Activated T-cell treated with anti-CD3 and anti-CD28 coated beads, Interleukin-2, amount 50 U/mL, for 1 hour (primary cell): Measurements from ENCODE around the gene RNF187.
"Not testable (repeated sequence)": the region's sequence is repeated elsewhere in the genome, so short reads cannot be mapped to it uniquely, and the experiment has no call there.

ENCODE experiments used
- DNase-seq: peaks from one replicate; pipeline ENCODE4 v3.0.0-alpha.2; 2020

RNF187 gene

DNA sequence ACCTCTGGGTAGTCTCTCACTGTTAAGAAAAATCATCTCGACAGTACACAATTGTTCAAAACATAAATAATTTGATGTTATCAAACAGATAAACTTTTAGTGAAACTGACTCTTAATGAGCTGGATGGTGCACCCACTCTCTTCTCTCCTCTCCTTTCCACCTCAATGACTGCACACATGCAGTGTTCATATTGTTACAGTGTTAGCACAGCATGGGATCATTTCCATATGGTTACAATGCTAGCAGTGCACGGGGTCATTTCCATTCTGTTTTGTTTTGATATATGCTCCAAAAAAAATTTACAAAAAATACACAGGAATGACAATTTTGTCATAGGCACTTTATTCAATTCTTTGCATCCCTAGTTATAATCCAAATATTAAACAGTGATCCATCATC is 26.4 kb upstream of the RNF187 start:
- no peak for DNase-seq

- no peak for DNase-seq
Observed at GRCh38 chr1:228462560-228462959, 24.6 kb upstream of the RNF187 start.

- DNase-seq: no peak
Observed at GRCh38 chr1:228463009-228463558, 24.1 kb upstream of the RNF187 start.

- DNase-seq: peak; percentile 57
Observed at GRCh38 chr1:228463559-228464455, 23.4 kb upstream of the RNF187 start.

DNA sequence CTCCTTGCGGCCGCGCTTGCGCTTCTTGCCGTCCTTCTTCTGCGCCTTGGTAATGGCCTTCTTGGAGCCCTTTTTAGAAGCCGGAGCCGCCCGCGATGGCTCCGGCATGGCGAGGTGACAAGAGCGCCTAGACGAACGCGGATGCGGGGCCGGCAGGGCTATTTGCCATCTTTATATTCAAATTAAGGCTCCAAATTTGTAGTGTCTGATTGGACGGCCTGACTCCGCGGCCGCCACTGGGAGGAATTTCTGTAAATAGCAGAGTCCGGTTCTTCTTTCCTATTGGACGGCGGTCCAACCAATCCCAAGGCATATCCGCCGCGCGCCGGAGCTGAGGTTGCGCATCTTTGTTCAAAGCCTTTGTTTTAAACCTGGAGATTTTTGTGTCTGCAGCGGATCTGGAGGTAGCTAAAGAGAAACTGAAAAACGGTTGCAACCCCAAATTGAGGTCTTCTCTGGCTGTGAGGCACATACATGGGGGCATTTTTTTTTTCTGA is 22.6 kb upstream of the RNF187 start:
- peak; percentile 82 for DNase-seq

DNA sequence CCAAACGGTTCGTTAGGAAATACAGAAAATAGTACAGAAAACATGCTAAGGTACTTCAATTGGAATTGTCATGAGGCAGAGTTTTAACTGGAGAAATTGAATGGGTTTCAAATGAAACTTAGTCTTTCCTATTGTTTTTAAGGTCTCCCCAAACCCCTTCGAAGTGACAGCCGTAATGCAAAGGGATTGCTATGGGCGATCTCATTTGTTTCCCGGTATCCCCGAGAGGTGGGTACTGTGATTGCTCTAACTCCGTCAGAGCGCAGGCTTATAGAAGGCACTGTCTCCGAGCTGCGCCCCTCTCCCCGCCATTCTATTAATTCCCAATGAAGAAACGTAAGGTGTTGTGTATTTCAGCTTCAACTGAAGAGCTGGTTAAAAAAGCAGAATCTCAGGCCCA is 22.0 kb upstream of the RNF187 start:
- DNase-seq: no peak

GRCh38 chr1:228465571-228466146 is 21.5 kb upstream of the RNF187 start:
- DNase-seq: no peak

GRCh38 chr1:228468188-228468587 is 19.0 kb upstream of the RNF187 start:
- DNase-seq: not testable (repeated sequence)

DNA sequence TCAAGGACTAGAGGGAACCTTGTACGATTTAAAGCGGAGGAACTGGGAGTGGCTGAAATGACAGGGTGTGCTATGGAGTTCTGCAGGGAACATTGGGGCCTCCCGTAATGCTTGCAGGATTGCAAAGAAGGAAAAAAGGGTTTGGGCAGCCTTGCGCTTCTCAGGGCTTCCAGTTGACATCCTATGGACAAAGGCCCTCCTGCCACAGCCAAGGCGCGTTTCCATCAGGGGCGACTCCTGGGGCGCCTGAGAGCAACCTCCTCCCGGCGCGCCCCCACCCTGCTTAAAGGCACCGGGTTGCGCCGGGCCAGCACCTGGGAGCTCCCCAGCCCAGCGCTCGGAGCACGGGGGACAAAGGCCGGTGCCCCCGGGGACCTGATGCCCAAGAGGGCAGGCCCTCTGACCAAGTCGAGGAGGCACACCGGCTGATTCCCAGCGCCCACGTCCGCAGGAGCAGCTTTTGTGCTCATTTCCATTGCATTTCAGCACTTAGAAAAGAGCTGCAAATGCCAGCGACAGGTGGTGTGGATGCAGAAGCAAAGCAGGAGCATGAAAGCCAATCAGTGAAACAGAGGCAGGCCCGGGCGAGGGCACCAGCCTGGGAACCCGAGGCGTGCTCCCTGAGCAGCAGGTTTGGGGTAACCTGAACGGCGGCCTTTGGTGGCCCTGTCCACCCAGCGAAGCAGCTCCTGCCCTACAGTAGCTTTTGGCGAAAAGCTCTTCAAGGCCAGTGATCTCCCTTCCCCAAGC is 17.6 kb upstream of the RNF187 start:
- no peak for DNase-seq

DNA sequence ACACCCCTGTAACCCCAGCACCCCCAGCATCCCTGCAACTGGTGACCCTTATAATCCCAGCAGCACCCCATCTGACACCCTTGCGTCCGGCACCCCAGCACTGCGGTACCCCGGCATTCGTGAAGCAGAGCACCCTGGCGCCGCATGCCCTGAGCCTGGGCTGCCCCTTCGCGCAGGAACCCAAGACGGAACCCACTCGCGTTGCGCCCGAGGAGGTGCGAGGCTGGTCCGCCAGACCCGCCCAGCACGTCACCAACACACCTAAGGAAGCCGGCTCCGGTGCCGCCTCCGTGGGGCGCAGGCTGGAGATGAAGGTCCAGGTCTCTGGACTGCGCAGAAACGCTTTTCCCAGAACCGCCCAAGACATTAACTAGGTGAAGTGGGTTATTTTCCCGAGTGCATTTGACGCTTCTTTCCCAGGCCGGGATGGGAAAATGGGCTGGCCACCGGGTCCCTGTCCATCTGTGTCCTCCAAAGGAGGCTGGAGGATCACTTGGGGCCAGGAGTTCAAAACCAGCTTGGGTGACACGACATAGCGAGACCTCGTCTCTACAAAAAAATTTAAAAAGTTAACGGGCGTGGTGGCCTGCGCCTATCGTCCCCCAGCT is 15.9 kb upstream of the RNF187 start:
- no peak for DNase-seq

- DNase-seq: no peak
Observed at GRCh38 chr1:228471762-228472398, 15.3 kb upstream of the RNF187 start.

GRCh38 chr1:228472655-228473054 is 14.5 kb upstream of the RNF187 start:
- no peak for DNase-seq

GRCh38 chr1:228474507-228474906 is 12.7 kb upstream of the RNF187 start:
- DNase-seq: no peak

DNA sequence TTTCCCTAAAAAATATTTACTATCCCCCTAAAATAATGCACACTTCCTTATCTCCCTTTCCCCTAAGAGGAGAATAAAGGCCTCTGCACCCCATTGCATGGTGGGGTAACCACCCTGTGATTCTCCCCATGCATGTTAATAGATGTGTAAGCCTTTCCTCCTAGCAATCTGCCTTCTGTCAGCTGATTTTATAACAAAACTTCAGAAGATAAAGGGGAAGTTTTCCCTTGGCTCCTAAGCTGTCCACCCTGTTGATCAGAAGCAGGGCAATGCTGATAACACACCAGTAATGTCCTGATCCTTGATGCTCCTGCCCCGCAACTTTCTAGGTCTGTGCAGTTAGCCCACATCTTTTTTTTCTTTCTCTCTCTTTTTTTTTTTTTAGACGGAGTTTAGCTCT is 11.4 kb upstream of the RNF187 start:
- DNase-seq: no peak

DNA sequence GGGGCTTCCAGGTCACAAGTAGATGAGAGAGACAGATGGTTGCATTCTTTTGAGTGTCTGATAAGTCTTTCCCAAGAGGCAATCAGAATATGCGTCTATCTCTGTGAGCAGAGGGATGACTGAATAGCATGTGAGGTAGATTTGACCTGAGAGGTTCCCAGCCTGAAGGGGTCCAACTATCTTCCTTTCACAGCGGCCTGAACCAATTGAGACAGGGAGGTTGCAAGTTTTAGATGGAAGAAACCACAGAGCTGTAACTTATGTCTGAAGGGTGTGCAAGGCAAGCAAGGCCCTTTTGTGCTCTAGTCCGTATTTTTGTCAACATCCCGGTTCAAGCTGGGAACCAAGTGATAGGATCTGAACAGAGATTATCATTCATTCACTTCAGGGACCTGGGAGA is 9.9 kb upstream of the RNF187 start:
- DNase-seq: no peak

DNA sequence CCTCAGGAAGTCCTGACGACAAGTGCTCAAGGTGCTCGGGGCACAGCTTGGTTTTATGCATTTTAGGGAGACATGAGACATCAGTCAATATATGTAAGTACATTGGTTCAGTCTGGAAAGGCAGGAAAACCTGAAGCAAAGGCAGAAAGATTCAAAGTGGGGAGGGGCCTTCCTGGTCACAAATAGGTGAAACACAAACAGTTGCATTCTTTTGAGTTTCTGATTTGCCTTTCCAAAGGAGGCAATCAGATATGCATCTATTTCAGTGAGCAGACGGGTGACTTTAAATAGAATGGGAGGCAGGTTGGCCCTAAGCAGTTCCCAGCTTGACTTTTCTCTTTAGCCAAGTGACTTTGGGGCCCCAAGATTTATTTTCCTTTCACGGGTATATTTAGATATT is 8.9 kb upstream of the RNF187 start:
- no peak for DNase-seq

DNA sequence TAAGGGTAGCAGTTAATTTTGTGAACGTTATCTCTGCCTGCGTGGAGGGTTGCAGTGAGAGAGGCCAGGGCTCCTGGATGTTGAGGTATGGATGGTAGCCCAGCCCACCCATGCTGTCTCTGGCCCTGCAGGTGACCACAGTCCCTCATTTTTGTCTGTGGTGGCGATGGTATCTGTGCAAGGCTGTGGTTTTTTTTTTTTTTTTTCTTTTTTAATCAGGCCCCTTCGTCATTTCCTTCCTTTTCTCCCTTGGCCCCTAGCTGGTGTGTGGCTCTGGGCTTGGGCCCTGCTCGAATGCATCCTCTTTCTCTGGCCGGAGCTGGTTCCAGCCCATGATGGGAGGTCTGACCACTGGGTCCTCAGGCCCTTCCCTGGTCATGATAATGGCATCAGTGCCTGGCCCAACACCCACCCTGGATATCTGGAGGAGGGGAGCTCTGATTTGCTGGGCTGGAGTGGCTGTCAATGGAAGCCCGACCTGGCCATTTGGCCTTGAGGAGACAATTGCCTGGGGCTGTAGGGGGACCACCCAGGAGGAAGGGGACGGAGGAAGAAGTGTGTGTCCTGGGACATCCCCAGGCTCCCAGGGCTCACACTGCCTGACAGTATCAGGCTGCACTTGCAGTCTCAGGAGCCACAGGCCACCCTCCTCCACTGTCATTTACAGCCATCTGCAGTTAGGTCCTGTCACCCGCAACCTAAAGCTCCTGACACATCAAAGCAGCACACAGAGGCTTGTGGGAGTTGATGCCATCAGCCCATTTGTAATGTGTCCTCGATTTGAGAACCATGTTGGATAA is 8.1 kb upstream of the RNF187 start:
- no peak for DNase-seq

DNA sequence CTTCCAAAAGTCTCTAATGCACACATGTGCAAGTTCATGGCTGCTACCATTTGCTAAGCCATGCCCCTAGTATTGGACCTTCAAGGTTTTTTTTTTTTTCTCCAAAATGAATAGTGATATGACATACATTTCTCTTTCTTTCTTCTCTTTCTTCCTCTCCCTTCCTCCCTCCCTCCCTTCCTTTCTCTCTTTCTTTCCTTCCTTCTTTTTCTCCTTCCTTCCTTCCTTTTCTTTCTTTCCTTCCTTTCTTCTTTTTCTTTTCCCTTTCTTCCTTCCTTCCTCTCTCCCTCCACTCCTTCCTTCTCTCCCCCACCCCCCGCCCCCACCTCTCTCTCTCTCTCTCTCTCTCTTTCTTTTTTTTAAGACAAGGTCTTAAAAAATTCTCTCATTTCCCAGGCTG is 3.4 kb upstream of the RNF187 start:
- DNase-seq: no peak

GRCh38 chr1:228486596-228487335 is 416 bp upstream of the RNF187 start:
- peak; percentile 94 for DNase-seq

- DNase-seq: no peak
Observed at GRCh38 chr1:228488125-228488817, 1.1 kb downstream of the RNF187 start.
